K562 (cell line): ENCODE measurements around the gene STRN3. TPM values are rescaled to one million over a fixed set of nuclear protein-coding genes. Genes with fewer than 3 reads are reported as not detected.
A peak's percentile ranks its signal among the peaks of the same experiment; 100 is the strongest.

Experiments used
- ARID2 ChIP-seq: fragments of 450-650 bp; IDR thresholded peaks from 2 replicates; pipeline ENCODE4 v1.6.1; 2017; ENCODE audit warnings: antibody characterized with exemption, mild to moderate bottlenecking
- ARID3A ChIP-seq: IDR thresholded peaks from 2 replicates; pipeline ENCODE4 v1.6.1; 2012; ENCODE audit warnings: low read depth, low read length, improper control_type of control experiment, borderline replicate concordance
- EWSR1 ChIP-seq: fragments of 450-650 bp; IDR thresholded peaks from 2 replicates; pipeline ENCODE4 v1.6.1; 2018; ENCODE audit warnings: borderline replicate concordance, mild to moderate bottlenecking, low read depth, moderate library complexity; ENCODE audit not compliant: partially characterized antibody
- HES1 ChIP-seq: fragments of 450-650 bp; IDR thresholded peaks from 2 replicates; pipeline ENCODE4 v1.6.1; 2016; ENCODE audit warnings: low read depth, mild to moderate bottlenecking, moderate library complexity
- HEY1 ChIP-seq: fragments of 250-450 bp; sonication (Bioruptor Pico); IDR thresholded peaks from 2 replicates; pipeline ENCODE4 v1.5.0; 2020; ENCODE audit warnings: mild to moderate bottlenecking, moderate library complexity, borderline replicate concordance
- HMBOX1 ChIP-seq: sonication (generic); IDR thresholded peaks from 2 replicates; pipeline ENCODE4 v1.6.1; 2016
- ILK ChIP-seq: fragments of 450-650 bp; IDR thresholded peaks from 2 replicates; pipeline ENCODE4 v1.6.1; 2016; ENCODE audit warnings: missing genetic modification characterization, low read depth, mild to moderate bottlenecking, missing compliant biosample characterization, moderate library complexity, borderline replicate concordance
- JUND ChIP-seq, 2 experiments: IDR thresholded peaks; 2 replicates in 1 of 2; 3 replicates in 1 of 2; pipeline ENCODE4 v1.6.1; 2011; ENCODE audit warnings: borderline replicate concordance in 2 of 2, low read depth in 2 of 2, low read length in 2 of 2, improper control_type of control experiment in 1 of 2, missing biosample characterization in 1 of 2, missing genetic modification characterization in 1 of 2, missing genetic modification reagents in 1 of 2
- NCOA2 ChIP-seq, 2 experiments: fragments of 450-650 bp; IDR thresholded peaks; 2 replicates each; pipeline ENCODE4 v1.6.1; 2018; ENCODE audit warnings: mild to moderate bottlenecking in 2 of 2, moderate library complexity in 1 of 2; ENCODE audit not compliant: partially characterized antibody in 2 of 2
- NR2F6 ChIP-seq: fragments of 450-650 bp; formaldehyde crosslinking; IDR thresholded peaks from 2 replicates; pipeline ENCODE4 v1.4.0; 2020; ENCODE audit warnings: mild to moderate bottlenecking
- NR3C1 ChIP-seq: sonication (generic); formaldehyde crosslinking; IDR thresholded peaks from 2 replicates; pipeline ENCODE4 v1.8.1; 2022; ENCODE audit warnings: missing genetic modification reagents
- PCBP1 ChIP-seq: fragments of 200-400 bp; formaldehyde crosslinking; IDR thresholded peaks from 2 replicates; pipeline ENCODE4 v1.6.1; 2018; ENCODE audit warnings: mild to moderate bottlenecking, low read depth, low read length; ENCODE audit not compliant: poor library complexity, severe bottlenecking
- PREB ChIP-seq: sonication (generic); formaldehyde crosslinking; IDR thresholded peaks from 2 replicates; pipeline ENCODE4 v1.8.1; 2023; ENCODE audit warnings: mild to moderate bottlenecking, missing genetic modification reagents
- RUNX1 ChIP-seq: sonication (generic); IDR thresholded peaks from 2 replicates; pipeline ENCODE4 v1.6.1; 2016; ENCODE audit warnings: antibody characterized with exemption, low read depth
- SP2 ChIP-seq: IDR thresholded peaks from 2 replicates; pipeline ENCODE4 v1.6.1; 2011; ENCODE audit warnings: mild to moderate bottlenecking, low read depth, low read length, moderate library complexity; ENCODE audit not compliant: poor library complexity, severe bottlenecking; ENCODE audit errors: extremely low read depth
- SRSF1 ChIP-seq: fragments of 200-400 bp; formaldehyde crosslinking; IDR thresholded peaks from 2 replicates; pipeline ENCODE4 v1.6.1; 2017; ENCODE audit warnings: mild to moderate bottlenecking, low read depth, low read length, moderate library complexity
- ZBTB26 ChIP-seq: fragments of 450-650 bp; formaldehyde crosslinking; IDR thresholded peaks from 2 replicates; pipeline ENCODE4 v1.4.0; 2022; ENCODE audit warnings: missing genetic modification characterization
- ZNF217 ChIP-seq: sonication (generic); formaldehyde crosslinking; IDR thresholded peaks from 2 replicates; pipeline ENCODE4 v1.8.0; 2022; ENCODE audit warnings: mild to moderate bottlenecking, missing genetic modification reagents
- ZNF274 ChIP-seq: IDR thresholded peaks from 2 replicates; pipeline ENCODE4 v1.6.1; 2011; ENCODE audit warnings: low read depth, mild to moderate bottlenecking, low read length, moderate library complexity, borderline replicate concordance
- ZNF644 ChIP-seq: fragments of 200-800 bp; sonication (Bioruptor generic); IDR thresholded peaks from 2 replicates; pipeline ENCODE4 v1.6.1; 2016; ENCODE audit warnings: low read depth, missing genetic modification characterization, missing compliant biosample characterization
- ZNF707 ChIP-seq: fragments of 250-450 bp; sonication (Bioruptor Pico); conservative IDR thresholded peaks from 2 replicates; pipeline ENCODE4 v1.8.0; 2022; ENCODE audit warnings: inconsistent platforms, mild to moderate bottlenecking, moderate library complexity
- polyA plus RNA-seq, 8 experiments: library from polyadenylated mRNA; depleted of rRNA in 4 of 8; stranded (reverse) in 5 of 8; unstranded in 3 of 8; fragments of >200 nt; fragmentation: Nextera tagmentation in 2 of 8; fragmentation: Illumina TruSeq in 1 of 8; extraction: Ambion mirVana in 2 of 8; extraction: Trizol in 1 of 8; gene quantifications; 2 replicates each; pipeline versions ENCODE4 v1.2.1 to v1.2.3, GENCODE V29; 2011 to 2014; ENCODE audit warnings: inconsistent platforms in 1 of 8, missing spikeins in 1 of 8
- total RNA-seq, 7 experiments: library from RNA; depleted of rRNA in 6 of 7; stranded (reverse); fragments of >200 nt in 6 of 7; fragmentation: Illumina TruSeq in 2 of 7; extraction: Trizol in 2 of 7; gene quantifications; 2 replicates each; pipeline versions ENCODE4 v1.2.1 to v1.2.3, GENCODE V29; 2011 to 2021; ENCODE audit warnings: low replicate concordance in 1 of 7

STRN3 gene
- total and polyA plus RNA-seq, 9 of the 15 experiments (the other 6 are each of a cell fraction or from before 2014, with no cell fraction given), result 5.9 to 29.1 (median 16.0) TPM

- TF ChIP-seq ARID3A (no peak), ZNF217 (CRISPR knock-in tag) (no peak), SP2 (no peak), ZBTB26 (CRISPR knock-in tag) (no peak), NR2F6 (CRISPR knock-in tag) (no peak), NR3C1 (CRISPR knock-in tag) (no peak), JUND (IDR thresholded peaks at IDR 0.05; ENCODE audit: borderline replicate concordance, low read depth, low read length) (peak; percentile 1), JUND (tag; IDR thresholded peaks at IDR 0.05; ENCODE audit: borderline replicate concordance, low read depth, low read length) (no peak), ZNF644 (tag) (no peak), HMBOX1 (peak; percentile 60; the same call in 1 of the 2 replicates), HES1 (no peak), ILK (tag) (no peak), SRSF1 (no peak), ZNF707 (CRISPR knock-in tag) (no peak), RUNX1 (no peak), ARID2 (peak; percentile 24; the same call in 1 of the 2 replicates), PCBP1 (no peak), PREB (CRISPR knock-in tag) (no peak), HEY1 (no peak), NCOA2 (IDR thresholded peaks at IDR 0.05; ENCODE audit: partially characterized antibody in 2 of 2) (no peak), EWSR1 (no peak), ZNF274 (no peak)
Measured at GRCh38 chr14:31026450-31027235, 464 bp upstream of the STRN3 start (continued).
